Stimulated activated CD4-positive, alpha-beta T cell treated with anti-CD3 and anti-CD28 coated beads, Interleukin-1b, Interleukin-23, amount 100 ng/mL, for 4 hours (primary cell): ENCODE data around the gene MRAS.
A peak's percentile ranks its signal among the peaks of the same experiment; 100 is the strongest.
"Not testable (repeated sequence)": the region's sequence is repeated elsewhere in the genome, so short reads cannot be mapped to it uniquely, and the experiment has no call there.

Experiments
- DNase-seq, 2 donors: peaks; one replicate each; pipeline ENCODE4 v3.0.0-alpha.2; 2020; ENCODE audit warnings: low read depth in 2 of 2

Gene MRAS

GRCh38 chr3:138389841-138390581 lies 41.6 kb downstream of the MRAS start:
- no peak for DNase-seq

- DNase-seq = no peak
Observed at GRCh38 chr3:138390582-138390932, 42.2 kb downstream of the MRAS start.

DNA sequence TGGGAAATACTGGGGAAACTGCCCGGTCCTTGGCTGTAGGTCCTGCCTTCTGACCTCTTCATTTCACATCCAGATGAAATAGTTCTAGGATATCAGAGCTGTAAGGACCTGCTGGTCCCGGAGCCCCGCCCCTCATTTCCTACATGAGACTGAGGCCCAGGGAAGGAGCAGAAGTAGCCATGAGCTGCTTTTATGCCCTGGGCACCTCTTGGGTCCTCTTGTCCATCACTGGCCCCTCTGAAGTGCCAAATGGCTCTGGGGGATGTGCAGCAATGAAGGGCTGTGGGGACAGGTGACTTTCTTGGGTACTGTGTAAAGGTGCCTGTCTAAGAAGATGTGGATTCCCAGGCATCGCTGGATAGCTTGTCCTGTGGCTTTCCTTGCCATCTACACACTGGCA lies 45.8 kb downstream of the MRAS start:
- no peak for DNase-seq

DNA sequence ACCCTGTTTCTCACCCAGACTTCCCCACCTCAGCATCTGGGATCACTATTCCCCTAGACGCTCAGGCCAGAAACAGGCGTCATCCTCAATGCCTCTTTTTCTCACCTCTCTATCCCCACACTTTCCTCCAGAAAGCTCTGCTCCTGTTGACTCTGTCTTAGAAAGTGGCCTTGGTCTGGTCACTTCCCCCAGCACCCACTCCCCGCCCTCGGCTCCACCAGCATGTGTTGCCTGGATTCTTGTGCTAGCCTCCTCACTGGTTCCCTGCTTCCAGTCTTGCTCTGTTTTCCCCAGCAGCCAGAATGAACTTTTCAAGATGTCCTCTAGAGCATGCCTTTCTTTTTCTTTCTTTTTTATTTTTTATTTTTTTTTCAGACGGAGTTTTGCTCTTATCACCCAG lies 46.3 kb downstream of the MRAS start:
- DNase-seq = no peak

DNA sequence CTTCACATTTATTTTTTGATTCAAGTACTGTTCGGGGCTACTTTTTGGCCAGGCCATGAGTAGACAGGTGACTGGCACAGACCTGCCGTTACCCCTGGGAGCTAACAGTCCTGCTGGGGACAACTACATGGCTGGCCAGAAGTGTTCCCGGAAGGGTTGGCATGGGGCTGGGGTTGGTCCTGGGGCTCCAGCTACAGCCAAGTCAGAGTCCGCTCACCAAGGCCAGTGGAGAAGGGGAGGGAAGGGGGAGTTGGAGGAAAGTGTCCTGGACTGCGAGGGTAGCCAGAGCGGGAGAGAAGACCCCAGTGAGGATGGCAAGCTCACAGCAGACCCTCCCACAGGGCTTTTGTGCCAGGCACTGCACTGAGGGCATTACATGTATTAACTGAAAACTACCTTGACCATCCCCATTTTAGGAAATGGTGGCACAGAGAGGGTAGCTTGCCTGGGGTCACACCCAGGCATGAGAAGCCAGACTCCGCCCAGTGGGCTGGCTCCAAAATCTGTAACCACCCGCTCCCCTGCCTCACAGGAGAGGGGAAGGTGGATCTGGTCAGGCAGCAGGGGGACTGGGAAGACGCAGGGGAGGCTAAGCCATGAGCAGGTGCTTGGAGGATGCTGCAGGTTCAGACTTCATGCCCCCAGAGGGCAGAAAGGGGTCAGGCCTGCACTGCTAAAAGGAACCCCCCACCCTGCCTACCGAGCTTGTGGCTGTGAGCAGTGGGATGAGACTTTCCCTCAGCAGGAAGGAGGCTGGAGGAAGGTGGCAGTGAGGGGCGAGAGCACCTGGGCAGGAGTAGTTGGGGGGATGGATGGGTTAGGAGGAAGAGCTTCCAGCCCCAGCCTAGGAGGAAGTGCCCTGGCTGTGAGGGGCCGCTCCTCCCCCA lies 47.7 kb downstream of the MRAS start:
- no peak for DNase-seq

DNA sequence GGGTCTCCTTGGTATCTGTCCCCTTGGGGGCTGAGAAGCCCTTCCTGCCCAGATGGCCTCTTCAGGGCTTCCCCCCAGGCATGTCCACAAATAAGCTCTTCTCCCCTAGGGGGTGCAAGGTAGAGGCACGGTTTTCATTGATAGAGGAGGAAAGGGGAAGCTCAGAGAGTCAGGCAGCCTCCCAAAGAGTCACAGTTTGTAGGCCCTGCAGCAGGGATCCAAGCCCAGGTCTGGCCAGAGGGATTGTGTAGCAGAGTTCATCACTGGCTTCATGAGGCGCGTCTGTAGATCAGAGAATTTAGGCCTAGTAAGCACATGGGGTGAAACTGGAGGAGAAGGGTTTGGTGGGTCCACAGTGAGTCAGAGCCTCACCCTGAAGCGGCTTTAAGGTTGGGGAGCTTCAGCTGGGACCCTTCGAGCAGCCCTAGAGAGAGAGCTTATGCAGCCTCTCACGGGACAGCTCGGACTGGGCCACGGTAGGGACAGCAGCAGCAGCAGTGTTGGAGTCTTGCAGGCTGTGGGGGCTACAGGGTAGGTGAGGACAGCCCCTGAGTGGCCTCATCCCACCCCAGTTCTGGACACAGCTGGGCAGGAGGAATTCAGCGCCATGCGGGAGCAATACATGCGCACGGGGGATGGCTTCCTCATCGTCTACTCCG lies 48.5 kb downstream of the MRAS start:
- no peak for DNase-seq

GRCh38 chr3:138397983-138398382 lies 49.6 kb downstream of the MRAS start:
- DNase-seq = no peak

GRCh38 chr3:138398791-138399575 lies 50.6 kb downstream of the MRAS start:
- DNase-seq = no peak

DNA sequence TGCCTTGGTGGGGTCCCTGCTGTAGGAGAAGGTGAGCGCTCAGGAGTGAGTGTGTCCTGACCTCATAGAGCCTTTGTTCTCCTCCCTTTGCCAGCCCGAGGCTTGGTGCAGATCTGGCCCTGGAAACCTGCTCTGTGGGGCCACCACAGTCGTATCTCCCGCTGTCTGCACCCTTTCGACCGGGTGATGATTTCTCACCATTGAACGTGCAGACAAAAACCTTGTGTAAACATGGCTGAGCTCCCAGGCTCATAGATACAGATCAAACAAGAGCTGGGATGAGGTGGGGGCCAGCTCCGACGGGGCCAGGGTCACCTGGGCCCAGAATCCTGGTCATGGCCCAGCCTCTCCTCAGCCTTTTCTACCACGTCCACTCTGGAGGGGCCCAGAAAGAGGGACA lies 51.4 kb downstream of the MRAS start:
- DNase-seq = no peak

DNA sequence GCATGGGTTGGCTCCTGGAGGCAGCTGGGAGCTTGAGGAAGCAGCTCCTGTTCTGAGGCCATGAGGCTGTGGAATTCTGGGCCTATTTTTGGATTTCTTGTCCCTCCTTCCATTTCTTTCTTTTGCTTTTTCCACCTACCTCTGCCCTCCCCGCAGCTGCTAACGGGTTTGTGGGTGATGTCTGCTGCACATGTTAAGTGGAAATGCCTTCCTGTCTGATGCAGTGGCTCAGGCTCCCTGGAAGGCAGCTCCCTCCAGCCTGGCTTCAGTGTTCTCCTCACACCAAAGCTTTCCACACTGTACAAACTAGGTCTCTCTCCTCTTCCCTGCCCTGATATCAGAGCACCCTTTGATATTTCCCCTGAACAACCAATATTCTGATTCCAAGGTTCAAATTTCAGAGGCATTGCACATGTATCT lies 52.3 kb downstream of the MRAS start:
- no peak for DNase-seq

GRCh38 chr3:138401834-138402233 lies 53.5 kb downstream of the MRAS start:
- no peak for DNase-seq

GRCh38 chr3:138404121-138404520 lies 55.7 kb downstream of the MRAS start:
- no peak for DNase-seq

DNA sequence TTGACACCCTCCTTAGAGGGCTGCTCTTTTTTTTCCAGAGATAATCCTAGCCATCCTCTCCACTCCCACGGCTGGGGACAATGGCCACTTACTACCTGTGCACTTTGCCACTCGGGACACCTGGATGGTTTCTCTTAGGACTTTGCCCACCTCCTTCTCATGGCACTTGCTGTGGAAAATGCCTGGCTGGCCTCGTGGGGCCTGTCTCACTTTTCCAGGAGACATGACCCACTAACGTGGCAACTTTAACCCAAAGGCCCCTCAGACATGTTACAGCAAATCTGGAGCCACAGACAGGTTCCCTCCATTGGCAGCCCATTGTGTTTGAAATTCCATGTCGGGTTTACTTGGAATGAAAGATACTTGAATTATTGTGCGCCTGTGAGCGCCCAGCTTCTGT lies 56.6 kb downstream of the MRAS start:
- DNase-seq = no peak

- DNase-seq = no peak
Observed at GRCh38 chr3:138405486-138405885, 57.1 kb downstream of the MRAS start.

DNA sequence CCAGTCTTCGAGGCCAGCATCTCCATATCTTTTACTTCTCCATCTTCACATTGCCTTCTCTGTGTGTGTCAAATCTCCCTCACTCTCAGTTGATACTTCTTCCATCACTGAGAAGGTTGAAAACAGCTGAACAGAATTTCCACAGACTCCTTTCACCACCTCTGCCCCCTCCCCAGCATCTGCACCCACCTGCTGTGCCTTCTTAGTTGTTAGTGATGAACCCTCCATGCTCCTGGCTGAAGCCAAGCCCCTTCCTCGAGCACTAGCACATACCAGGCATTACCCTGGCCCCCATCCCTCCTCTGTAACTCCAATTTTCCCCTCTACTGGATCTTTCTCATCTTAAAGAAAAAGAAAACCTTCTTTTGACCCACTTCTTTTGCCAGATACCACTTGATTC lies 58.2 kb downstream of the MRAS start:
- no peak for DNase-seq

DNA sequence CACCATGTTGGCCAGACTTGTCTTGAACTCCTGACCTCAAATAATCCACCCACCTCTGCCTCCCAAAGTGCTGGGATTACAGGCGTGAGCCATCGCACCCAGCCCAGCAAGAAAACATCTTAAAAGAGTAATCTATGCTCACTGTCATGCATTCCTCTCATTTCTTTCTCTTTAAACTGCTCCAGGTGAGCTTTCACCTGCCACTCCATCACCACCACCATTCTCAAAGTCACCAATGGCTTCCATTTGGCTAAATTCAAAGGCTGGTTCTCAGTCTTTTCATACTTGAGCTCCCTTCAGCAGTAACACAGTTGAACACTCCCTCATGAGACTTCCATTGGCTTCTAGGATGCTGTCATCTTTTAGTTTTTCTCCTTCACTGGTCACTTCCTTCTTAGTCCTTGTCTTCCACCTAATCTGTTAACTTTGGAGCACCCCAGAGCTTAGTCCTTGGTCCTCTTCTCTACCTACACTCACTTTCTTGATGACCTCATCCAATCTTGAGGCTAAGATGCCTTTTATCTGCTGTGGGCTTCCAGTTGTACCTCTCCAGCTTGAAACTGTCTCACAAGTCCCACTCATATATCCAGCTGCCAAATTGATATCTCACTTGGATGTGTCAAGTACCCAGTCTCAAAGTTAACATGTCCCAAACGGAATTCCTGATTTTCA lies 59.0 kb downstream of the MRAS start:
- DNase-seq = no peak

- no peak for DNase-seq
Observed at GRCh38 chr3:138408751-138409570, 60.6 kb downstream of the MRAS start.

GRCh38 chr3:138412821-138413551 lies 64.6 kb downstream of the MRAS start:
- DNase-seq = no peak

DNA sequence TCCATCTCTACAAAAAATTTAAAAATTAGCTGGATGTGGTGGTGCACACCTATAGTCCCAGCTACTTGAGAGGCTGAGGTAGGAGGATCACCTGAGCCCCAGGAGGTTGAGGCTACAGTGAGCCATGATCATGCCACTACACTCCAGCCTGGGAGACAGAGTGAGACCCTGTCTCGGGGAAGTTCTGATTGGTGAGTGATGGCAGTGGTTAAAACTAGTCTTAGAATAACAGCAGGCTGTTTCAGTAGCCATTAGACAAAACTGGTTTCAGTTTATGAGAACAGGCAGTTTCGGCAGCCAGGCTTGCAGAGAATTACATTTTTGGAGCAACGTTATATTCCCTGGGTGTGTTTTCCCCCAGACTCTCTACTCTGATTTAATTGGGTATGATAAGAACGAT lies 67.9 kb downstream of the MRAS start:
- not testable (repeated sequence) for DNase-seq

GRCh38 chr3:138417559-138417982 lies 69.2 kb downstream of the MRAS start:
- DNase-seq = peak; percentile 40 to 43
